ENCODE results near the gene MYO5A. TPM values are rescaled to one million over a fixed set of nuclear protein-coding genes. Genes with fewer than 3 reads are reported as not detected.

Gene MYO5A
- polyA plus RNA-seq, 1 of the 3 experiments (the other 2 are of a cell fraction), result 11.0 TPM

DNA sequence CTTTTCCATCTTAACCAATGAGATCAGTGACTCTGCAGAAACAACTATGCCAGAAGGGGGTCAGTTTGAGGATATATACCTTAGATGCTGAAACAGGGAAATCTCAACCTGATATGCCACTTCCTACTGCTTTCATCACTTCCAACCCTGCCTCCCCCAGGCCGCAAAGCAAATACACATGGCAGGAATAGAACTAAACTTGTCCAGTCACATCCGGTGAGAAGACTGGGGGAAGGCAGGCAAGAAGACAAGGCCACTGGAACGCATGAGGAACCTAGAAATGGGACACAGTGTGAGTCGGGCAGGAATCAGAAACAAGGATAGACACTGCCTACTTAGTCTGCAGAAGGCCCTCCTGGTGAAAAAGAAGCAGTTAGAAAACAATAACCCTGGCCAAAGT, 90.6 kb downstream of the MYO5A start:
- Histone ChIP-seq H3K4me3 (ENCODE audit: low read depth in 2 of 2, low read length in 1 of 2) (no peak overlapping the region), H3K79me2 (ENCODE audit: insufficient read depth) (peaks cover 11% of the 10 kb centered on the region; the same call in 1 of the 2 replicates), H3K9ac (no peak overlapping the region), H3K4me1 (ENCODE audit: control insufficient read depth in 1 of 2, insufficient read depth in 2 of 2, low read depth in 1 of 2, low read length in 1 of 2) (0 out of 4 replicates have a peak, but pooled peaks cover 0 to 4% of the 10 kb centered on the region in 2 experiments), H4K20me1 (ENCODE audit: insufficient read depth) (peaks cover 4% of the 10 kb centered on the region; the same call in 1 of the 2 replicates), H2AFZ (ENCODE audit: low read depth) (no peak overlapping the region), H3K27ac (ENCODE audit: low read depth in 2 of 2, low read length in 1 of 2) (no peak overlapping the region), H3K36me3 (replicated peaks in 1 of 2; ENCODE audit: control insufficient read depth in 1 of 2, insufficient read depth in 2 of 2, low read length in 1 of 2) (no peaks in the 10 kb centered on the region), H3K27me3 (ENCODE audit: insufficient read depth) (no peaks in the 10 kb centered on the region), H3K9me3 (no peaks in the 10 kb centered on the region), H3K9me2 (no peaks in the 10 kb centered on the region), H3K4me2 (no peak overlapping the region), H3F3A (replicated peaks; ENCODE audit: insufficient read depth) (peaks cover 11% of the 10 kb centered on the region)
- ChIA-PET POLR2A (no interaction called here), CTCF (no interaction called here)
- no peak for TF ChIP-seq GATA2 (CRISPR knock-in tag; IDR thresholded peaks at IDR 0.05)
- TF ChIP-seq POLR2AphosphoS5 (IDR thresholded peaks at IDR 0.05; ENCODE audit: low read depth, low read length), result no peak
- TF ChIP-seq MEF2A (IDR thresholded peaks at IDR 0.05; ENCODE audit: borderline replicate concordance, low read depth), result no peak
- TF ChIP-seq FOXM1 (IDR thresholded peaks at IDR 0.05; ENCODE audit: low read depth), result no peak
- no peak for TF ChIP-seq TAF1 (IDR thresholded peaks at IDR 0.05; ENCODE audit: borderline replicate concordance, low read depth, low read length)
- TF ChIP-seq ELF1 (IDR thresholded peaks at IDR 0.05), result no peak
- TF ChIP-seq, protein P1, sequence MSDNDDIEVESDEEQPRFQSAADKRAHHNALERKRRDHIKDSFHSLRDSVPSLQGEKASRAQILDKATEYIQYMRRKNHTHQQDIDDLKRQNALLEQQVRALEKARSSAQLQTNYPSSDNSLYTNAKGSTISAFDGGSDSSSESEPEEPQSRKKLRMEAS (IDR thresholded peaks at IDR 0.05; ENCODE audit: low read depth), result no peak
- TF ChIP-seq SIN3A (IDR thresholded peaks at IDR 0.05; ENCODE audit: borderline replicate concordance, low read depth, low read length), result no peak
- TF ChIP-seq RFX5 (IDR thresholded peaks at IDR 0.05; ENCODE audit: low read length), result no peak
- TF ChIP-seq NRF1 (IDR thresholded peaks at IDR 0.05; ENCODE audit: low read depth, low read length), result no peak
- TF ChIP-seq EP300 (IDR thresholded peaks at IDR 0.05; ENCODE audit: borderline replicate concordance in 1 of 2, low read depth in 1 of 2, low read length in 1 of 2), result no peak
- TF ChIP-seq RXRA (IDR thresholded peaks at IDR 0.05; ENCODE audit: borderline replicate concordance, low read depth), result no peak
- TF ChIP-seq, protein P2, sequence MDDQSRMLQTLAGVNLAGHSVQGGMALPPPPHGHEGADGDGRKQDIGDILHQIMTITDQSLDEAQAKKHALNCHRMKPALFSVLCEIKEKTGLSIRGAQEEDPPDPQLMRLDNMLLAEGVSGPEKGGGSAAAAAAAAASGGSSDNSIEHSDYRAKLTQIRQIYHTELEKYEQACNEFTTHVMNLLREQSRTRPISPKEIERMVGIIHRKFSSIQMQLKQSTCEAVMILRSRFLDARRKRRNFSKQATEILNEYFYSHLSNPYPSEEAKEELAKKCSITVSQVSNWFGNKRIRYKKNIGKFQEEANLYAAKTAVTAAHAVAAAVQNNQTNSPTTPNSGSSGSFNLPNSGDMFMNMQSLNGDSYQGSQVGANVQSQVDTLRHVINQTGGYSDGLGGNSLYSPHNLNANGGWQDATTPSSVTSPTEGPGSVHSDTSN (IDR thresholded peaks at IDR 0.05), result no peak
- TF ChIP-seq RAD21 (IDR thresholded peaks at IDR 0.05; ENCODE audit: low read length), result no peak
- no peak for TF ChIP-seq NFIC (IDR thresholded peaks at IDR 0.05; ENCODE audit: borderline replicate concordance)
- TF ChIP-seq, protein P3, sequence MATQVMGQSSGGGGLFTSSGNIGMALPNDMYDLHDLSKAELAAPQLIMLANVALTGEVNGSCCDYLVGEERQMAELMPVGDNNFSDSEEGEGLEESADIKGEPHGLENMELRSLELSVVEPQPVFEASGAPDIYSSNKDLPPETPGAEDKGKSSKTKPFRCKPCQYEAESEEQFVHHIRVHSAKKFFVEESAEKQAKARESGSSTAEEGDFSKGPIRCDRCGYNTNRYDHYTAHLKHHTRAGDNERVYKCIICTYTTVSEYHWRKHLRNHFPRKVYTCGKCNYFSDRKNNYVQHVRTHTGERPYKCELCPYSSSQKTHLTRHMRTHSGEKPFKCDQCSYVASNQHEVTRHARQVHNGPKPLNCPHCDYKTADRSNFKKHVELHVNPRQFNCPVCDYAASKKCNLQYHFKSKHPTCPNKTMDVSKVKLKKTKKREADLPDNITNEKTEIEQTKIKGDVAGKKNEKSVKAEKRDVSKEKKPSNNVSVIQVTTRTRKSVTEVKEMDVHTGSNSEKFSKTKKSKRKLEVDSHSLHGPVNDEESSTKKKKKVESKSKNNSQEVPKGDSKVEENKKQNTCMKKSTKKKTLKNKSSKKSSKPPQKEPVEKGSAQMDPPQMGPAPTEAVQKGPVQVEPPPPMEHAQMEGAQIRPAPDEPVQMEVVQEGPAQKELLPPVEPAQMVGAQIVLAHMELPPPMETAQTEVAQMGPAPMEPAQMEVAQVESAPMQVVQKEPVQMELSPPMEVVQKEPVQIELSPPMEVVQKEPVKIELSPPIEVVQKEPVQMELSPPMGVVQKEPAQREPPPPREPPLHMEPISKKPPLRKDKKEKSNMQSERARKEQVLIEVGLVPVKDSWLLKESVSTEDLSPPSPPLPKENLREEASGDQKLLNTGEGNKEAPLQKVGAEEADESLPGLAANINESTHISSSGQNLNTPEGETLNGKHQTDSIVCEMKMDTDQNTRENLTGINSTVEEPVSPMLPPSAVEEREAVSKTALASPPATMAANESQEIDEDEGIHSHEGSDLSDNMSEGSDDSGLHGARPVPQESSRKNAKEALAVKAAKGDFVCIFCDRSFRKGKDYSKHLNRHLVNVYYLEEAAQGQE (IDR thresholded peaks at IDR 0.05; ENCODE audit: low read depth, low read length), result no peak
- WGBS (ENCODE audit: low lambda C conversion rate), result 77% methylated on average over 4 of the region's 4 CpGs
- DNase-seq, result no peak

Measured in SK-N-SH (cell line).